GM21786 (cell line): ENCODE data around the gene GNG13.
"Not testable (repeated sequence)": the region's sequence is repeated elsewhere in the genome, so short reads cannot be mapped to it uniquely, and the experiment has no call there.

Experiments used
- ATAC-seq: cut with Tn5 transposase; IDR thresholded peaks from one replicate; pipeline ENCODE4 v1.9.1; 2021; ENCODE audit not compliant: unreplicated experiment

Gene GNG13

DNA sequence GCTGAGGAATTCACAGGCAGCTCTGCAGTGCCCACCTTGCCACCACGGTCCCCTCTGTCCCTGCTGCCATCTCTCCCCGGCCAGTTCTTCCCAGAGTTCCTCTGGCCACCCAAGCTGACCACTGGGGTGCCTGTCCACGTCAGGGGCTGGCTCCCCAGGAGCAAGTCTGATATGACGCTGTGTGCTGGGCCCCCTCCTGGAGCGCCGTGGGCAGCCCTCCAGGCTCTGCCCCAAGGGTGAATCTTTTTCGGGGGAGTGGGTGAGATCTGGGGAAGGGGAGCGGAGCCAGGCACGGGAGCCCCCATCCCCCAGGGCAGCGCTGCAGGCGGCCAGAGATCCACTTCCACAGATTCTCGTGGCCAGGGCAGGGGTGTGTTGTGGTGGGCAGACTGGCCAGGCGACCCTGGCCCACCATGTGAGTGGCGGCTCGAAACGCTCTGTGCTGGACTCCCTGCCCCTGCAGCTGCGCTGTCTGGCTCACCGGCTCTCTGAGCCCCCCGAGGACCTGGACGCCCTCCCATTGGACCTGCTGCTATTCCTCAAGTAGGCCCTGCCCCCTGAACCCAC, 36.3 kb downstream of the GNG13 start:
- ATAC-seq = no peak

- no peak for ATAC-seq
Measured at GRCh38 chr16:763369-764183, 37.0 kb downstream of the GNG13 start.

- no peak for ATAC-seq
Measured at GRCh38 chr16:762595-763268, 37.8 kb downstream of the GNG13 start.

GRCh38 chr16:761625-762513, 38.7 kb downstream of the GNG13 start:
- ATAC-seq = no peak

DNA sequence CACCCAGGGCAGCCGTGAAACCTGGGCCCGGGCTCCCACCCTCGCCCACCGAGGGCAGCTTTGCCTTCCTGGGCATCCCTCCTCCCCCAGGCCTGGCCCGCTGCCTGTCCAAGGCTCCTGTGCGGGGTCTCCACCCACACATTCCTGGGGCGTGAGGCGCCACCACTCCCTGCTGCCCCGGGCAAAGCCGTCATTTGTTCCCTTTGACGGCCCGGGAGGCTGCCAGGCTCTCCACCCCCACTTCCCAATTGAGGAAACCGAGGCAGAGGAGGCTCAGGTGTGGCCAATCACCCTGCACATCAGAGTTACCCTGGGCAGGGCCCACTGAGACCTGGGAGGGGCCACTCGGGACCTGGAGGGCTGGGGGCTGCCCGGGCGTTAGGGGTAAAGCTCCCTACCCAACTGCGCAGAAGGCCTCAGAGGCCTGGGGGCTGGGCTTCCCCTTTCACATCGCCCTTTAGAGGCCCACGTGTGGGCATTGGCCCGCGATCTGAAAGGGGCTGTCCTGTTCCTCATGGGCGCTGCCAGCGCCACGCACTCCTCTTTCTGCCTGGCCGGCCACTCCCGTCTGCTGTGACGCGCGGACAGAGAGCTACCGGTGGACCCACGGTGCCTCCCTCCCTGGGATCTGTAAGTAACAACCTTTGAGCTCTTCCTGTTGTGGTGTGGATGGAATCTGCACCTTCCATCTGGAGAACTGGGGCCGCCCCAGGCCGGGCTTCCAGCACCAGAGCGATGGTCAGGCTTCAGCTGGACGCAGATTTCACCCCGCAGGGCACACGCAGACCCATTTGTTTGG, 39.8 kb downstream of the GNG13 start, which contains the start of gene MSLN:
Gene MSLN (plus strand): TSS at position 190 of the 799 bp plus-strand sequence. CDS start 1,947 bp downstream, outside the sequence.
- no peak for ATAC-seq

DNA sequence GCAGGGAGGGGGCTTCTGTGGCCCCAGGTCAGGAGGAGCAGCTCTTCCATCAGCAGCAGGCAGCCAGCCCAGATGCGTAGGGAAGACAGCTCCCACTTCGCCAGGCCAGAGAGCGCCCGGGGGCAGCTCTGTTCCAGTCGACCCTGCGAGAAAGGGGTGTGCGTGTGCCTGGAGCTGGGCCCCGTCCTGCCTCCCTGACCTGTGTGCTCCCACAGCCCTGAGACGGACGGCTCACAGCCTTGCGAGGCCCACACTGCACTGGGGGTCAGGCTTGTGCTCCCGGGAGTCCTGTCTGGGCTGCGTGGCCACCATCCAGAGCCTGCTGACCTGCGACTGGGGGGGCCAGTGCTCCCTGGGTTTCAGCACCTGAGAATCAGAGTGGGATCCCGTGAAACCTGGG, 40.5 kb downstream of the GNG13 start:
- ATAC-seq = no peak

DNA sequence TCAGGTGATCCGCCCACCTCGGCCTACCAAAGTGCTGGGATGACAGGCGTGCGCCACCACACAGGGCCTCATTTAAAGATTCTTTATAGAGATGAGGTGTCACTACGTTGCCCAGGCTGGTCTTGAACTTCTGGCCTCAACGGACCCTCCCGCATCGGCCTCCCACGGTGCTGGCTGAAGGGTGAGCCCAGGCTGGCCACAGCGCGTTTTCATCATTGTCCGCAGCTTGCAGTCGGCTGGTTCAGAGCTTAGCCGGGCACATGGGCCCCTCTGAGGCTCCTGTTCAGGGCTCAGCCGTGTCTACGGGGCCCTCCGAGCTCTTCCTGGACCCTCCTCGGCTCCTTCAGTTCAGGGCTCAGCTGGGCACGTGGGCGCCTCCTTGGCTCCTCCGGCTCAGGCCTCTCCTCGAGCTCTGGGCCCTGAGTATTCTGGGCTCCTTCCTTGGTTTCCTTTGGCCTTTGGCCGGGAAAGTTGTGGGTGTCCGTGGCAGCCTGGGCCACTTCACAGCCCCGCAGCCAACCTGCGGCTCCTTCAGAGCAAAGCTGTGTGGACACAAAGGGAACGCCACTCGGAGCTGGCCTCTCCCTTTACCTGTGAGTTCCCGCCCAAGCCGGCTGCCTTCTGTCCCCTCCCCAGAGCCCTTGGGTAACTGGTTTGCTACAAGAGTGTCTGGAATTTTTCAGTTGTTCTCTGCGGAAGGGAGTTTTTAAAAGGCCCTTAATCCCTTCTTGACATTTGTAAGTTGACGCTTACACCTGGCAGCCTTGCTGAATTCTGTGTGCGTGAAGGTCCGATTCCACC, 41.2 kb downstream of the GNG13 start:
- no peak for ATAC-seq

GRCh38 chr16:756428-756827, 44.1 kb downstream of the GNG13 start:
- no peak for ATAC-seq

- no peak for ATAC-seq
Measured at GRCh38 chr16:754656-755055, 45.9 kb downstream of the GNG13 start.

GRCh38 chr16:754121-754607, 46.4 kb downstream of the GNG13 start:
- not testable (repeated sequence) for ATAC-seq

DNA sequence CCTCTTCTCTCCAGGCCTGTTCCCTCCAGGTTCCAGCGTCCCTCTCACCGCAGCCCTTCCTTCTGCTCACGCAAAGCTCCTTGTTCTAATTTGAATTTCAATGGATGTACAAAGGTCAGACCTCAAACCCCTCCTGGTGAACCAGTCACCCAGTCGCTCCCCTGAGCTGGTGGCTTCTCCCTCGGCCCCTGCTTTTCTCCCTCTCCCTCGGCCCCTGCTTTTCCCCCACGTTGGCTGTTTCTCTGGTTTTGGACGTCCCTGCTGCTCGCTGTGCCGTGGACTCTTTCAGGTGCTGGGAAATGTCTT, 48.6 kb downstream of the GNG13 start:
- ATAC-seq = no peak

DNA sequence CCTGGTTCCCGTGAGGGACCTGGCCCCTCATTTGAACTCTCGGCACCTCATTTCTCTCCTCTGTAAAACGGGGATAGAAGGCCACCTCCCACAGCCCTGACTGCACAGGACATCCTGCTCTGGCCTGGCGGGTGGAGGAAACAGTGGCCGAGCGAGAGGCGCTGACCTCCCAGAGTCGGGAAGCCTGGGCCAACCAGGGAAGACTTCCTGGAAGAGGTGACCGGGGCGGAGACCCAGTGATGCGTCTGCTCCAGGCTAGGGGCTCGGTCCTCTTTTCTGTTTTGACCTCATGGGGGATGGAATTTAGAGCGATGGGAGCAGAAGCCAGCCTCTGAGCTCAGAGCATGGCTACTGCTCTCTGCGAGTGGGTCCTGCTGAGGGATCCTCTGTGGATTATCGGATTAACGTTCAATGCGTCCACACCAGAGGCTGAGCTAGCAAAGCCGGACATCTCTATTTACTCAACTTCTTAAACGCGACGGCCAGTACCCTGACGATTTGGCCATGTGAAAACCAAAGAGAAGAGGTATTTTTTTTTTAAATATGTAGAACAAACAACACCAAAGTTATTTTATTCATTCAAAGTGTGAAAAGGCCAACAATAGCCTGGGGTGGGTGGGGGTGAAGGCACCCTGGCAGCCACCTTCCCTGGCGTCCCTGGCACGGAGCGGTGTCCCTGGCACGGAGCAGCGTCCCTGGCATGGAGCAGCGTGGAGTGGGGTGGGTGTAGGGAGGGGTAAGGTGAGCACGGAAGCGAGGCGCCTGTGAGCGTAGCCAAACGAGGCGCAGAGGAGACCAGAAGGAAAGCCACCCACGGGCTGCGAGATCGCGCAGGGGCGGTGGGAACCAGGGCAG, 49.2 kb downstream of the GNG13 start:
- ATAC-seq = no peak

GRCh38 chr16:750485-750884, 50.0 kb downstream of the GNG13 start:
- no peak for ATAC-seq

- no peak for ATAC-seq
Measured at GRCh38 chr16:749010-749409, 51.5 kb downstream of the GNG13 start.
